Endodermal cell (in vitro differentiated cells): Measurements from ENCODE around the gene MEX3D. TPM values are rescaled to one million over a fixed set of nuclear protein-coding genes. Genes with fewer than 3 reads are reported as not detected.
"Not testable (repeated sequence)": the region's sequence is repeated elsewhere in the genome, so short reads cannot be mapped to it uniquely, and the experiment has no call there.

Experiments used
- DNase-seq: peaks from one replicate; pipeline ENCODE4 v3.0.0-alpha.2; 2017
- H3K27ac ChIP-seq: 2 replicates; pipeline ENCODE4 v1.5.1; 2013; ENCODE audit warnings: mild to moderate bottlenecking, low read depth, low read length, moderate library complexity
- H3K27me3 ChIP-seq: 2 replicates; pipeline ENCODE4 v1.6.1; 2013; ENCODE audit warnings: mild to moderate bottlenecking, low read length, moderate library complexity; ENCODE audit not compliant: insufficient read depth, control insufficient read depth, poor library complexity, severe bottlenecking
- H3K36me3 ChIP-seq: 2 replicates; pipeline ENCODE4 v1.7.0; 2013; ENCODE audit warnings: mild to moderate bottlenecking, low read length, moderate library complexity; ENCODE audit not compliant: control insufficient read depth, insufficient read depth
- H3K4me1 ChIP-seq: one replicate; pipeline ENCODE4 v1.7.0; 2013; ENCODE audit warnings: low read length; ENCODE audit not compliant: control insufficient read depth, insufficient read depth
- H3K4me3 ChIP-seq: 2 replicates; pipeline ENCODE4 v1.5.1; 2013; ENCODE audit warnings: mild to moderate bottlenecking, low read length, moderate library complexity
- H3K9ac ChIP-seq: 2 replicates; pipeline ENCODE4 v1.6.1; 2013; ENCODE audit warnings: mild to moderate bottlenecking, low read length, moderate library complexity; ENCODE audit not compliant: poor library complexity, severe bottlenecking; ENCODE audit errors: extremely low read depth
- H3K9me3 ChIP-seq: 2 replicates; pipeline ENCODE4 v1.6.1; 2013; ENCODE audit warnings: mild to moderate bottlenecking, low read length, moderate library complexity; ENCODE audit not compliant: control insufficient read depth
- H3K27ac Mint-ChIP-seq: 2 replicates; pipeline ENCODE4 v1.8.0; 2020; ENCODE audit warnings: mixed read lengths
- H3K27me3 Mint-ChIP-seq: 2 replicates; pipeline ENCODE4 v1.8.0; 2021; ENCODE audit warnings: mild to moderate bottlenecking, mixed read lengths; ENCODE audit not compliant: insufficient read depth
- H3K36me3 Mint-ChIP-seq: 2 replicates; pipeline ENCODE4 v1.8.0; 2020; ENCODE audit warnings: low read depth, mixed read lengths
- H3K4me1 Mint-ChIP-seq: 2 replicates; pipeline ENCODE4 v1.8.0; 2020; ENCODE audit warnings: mixed read lengths
- H3K4me3 Mint-ChIP-seq: 2 replicates; pipeline ENCODE4 v1.8.0; 2020; ENCODE audit warnings: mild to moderate bottlenecking, moderate library complexity, mixed read lengths
- H3K9me3 Mint-ChIP-seq: 2 replicates; pipeline ENCODE4 v1.8.0; 2020; ENCODE audit warnings: mild to moderate bottlenecking, mixed read lengths
- WGBS, 2 experiments: methylation state at CpG; one replicate each; pipeline versions ENCODE4 v1.1.5 to v1.1.7; 2013; ENCODE audit warnings: missing lambda C conversion rate in 2 of 2, mixed read lengths in 1 of 2; ENCODE audit not compliant: insufficient coverage in 1 of 2, insufficient read length in 1 of 2; 5-methylcytosine and 5-hydroxymethylcytosine counted together
- total RNA-seq, 2 donors: library from RNA; stranded (reverse); fragmentation: NEBNext Ultra II Directional in 1 of 2; extraction: Animal tissue kit (Norgen Biotek cat#: 25700) in 1 of 2; gene quantifications; 2 replicates in 1 of 2; 3 replicates in 1 of 2; pipeline ENCODE4 v1.2.1, GENCODE V29; 2021
- TF ChIP-seq, protein P1 (sequence below): fragments of 200-600 bp; sonication (generic); conservative IDR thresholded peaks from 2 replicates; pipeline ENCODE4 v1.5.0; 2021; ENCODE audit warnings: antibody characterized with exemption, mild to moderate bottlenecking

MEX3D gene
- total RNA-seq, 2 donors from 2014 or later, result 94.1 to 103 TPM

DNA sequence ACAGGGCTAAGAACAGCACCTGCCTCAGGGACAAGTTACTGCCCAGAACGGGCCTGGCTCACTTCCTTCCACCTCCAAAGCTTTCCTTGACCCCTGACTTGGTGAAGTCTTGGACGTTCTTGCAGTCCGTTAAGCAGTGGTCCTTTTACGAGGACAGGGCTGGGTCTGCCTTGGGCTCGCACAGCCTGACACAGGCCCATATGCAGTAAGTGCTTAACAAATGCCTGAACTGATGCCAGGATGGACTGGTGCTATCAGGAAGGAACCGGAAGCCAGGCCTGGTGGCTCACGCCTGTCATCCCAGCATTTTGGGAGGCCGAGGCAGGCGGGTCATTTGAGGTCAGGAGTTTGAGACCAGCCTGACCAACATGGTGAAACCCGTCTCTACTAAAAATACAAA lies 46.1 kb downstream of the MEX3D start:
- 84 to 85% methylated on average over 8 to 9 of the region's 10 CpGs for WGBS, 2 experiments
- H3K27me3 Mint-ChIP-seq, result peaks cover 72% of the 10 kb centered on the region
- TF ChIP-seq, protein P1, sequence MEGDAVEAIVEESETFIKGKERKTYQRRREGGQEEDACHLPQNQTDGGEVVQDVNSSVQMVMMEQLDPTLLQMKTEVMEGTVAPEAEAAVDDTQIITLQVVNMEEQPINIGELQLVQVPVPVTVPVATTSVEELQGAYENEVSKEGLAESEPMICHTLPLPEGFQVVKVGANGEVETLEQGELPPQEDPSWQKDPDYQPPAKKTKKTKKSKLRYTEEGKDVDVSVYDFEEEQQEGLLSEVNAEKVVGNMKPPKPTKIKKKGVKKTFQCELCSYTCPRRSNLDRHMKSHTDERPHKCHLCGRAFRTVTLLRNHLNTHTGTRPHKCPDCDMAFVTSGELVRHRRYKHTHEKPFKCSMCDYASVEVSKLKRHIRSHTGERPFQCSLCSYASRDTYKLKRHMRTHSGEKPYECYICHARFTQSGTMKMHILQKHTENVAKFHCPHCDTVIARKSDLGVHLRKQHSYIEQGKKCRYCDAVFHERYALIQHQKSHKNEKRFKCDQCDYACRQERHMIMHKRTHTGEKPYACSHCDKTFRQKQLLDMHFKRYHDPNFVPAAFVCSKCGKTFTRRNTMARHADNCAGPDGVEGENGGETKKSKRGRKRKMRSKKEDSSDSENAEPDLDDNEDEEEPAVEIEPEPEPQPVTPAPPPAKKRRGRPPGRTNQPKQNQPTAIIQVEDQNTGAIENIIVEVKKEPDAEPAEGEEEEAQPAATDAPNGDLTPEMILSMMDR, result no peak
- Histone ChIP-seq H3K9ac (no peak overlapping the region), H3K27ac (no peak overlapping the region), H3K36me3 (no peaks in the 10 kb centered on the region), H3K27me3 (peaks cover 57% of the 10 kb centered on the region), H3K9me3 (no peaks in the 10 kb centered on the region), H3K4me3 (no peak overlapping the region), H3K4me1 (no peaks in the 10 kb centered on the region)
- peaks cover 3% of the 10 kb centered on the region for H3K4me1 Mint-ChIP-seq
- H3K9me3 Mint-ChIP-seq, result no peaks in the 10 kb centered on the region
- H3K27ac Mint-ChIP-seq, result no peak overlapping the region
- H3K4me3 Mint-ChIP-seq, result no peak overlapping the region
- no peaks in the 10 kb centered on the region for H3K36me3 Mint-ChIP-seq
- DNase-seq, result no peak

GRCh38 chr19:1521636-1522035 lies 46.5 kb downstream of the MEX3D start:
- Mint-ChIP-seq H3K36me3 (no peaks in the 10 kb centered on the region), H3K27ac (no peak overlapping the region), H3K9me3 (peaks cover 1% of the 10 kb centered on the region), H3K4me3 (no peak overlapping the region), H3K4me1 (peaks cover 3% of the 10 kb centered on the region), H3K27me3 (peaks cover 74% of the 10 kb centered on the region)
- TF ChIP-seq, protein P1, result no peak
- H3K36me3 ChIP-seq, result no peaks in the 10 kb centered on the region
- DNase-seq, result no peak
- no peaks in the 10 kb centered on the region for H3K9me3 ChIP-seq
- H3K4me3 ChIP-seq, result no peak overlapping the region
- H3K27me3 ChIP-seq, result peaks cover 55% of the 10 kb centered on the region
- H3K4me1 ChIP-seq, result no peaks in the 10 kb centered on the region
- H3K27ac ChIP-seq, result no peak overlapping the region
- 80 to 86% methylated on average over 8 to 14 of the region's 14 CpGs for WGBS, 2 experiments
- H3K9ac ChIP-seq, result no peak overlapping the region

DNA sequence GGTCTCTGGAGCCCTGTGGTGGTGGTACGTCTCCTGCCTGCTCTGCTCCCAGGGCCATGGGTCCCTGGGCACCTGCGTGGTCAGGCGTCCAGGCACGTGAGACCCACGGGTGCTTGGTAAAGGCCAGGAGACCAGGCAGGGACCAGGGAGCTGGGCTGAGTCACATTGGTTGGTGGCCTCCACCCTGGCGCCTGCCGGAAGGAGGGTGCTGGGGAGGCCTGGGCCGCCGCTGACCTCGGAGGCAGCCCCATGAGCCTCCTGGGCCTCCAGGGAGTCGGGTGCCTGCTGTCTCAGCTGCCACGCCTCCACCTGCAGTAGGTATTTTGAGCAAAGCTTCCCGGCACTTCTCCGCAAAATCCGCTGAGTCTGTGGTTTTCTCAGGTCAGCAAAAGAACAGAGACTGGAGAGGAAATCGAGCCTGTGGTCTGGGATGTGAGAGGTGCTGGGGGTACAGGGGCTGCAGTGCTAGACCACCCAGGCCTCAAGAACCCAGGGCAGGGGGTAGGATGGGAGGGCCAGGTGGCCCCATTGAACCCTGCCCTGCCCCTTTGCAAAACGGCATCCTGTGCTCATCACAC lies 47.8 kb downstream of the MEX3D start:
- Histone ChIP-seq H3K36me3 (no peaks in the 10 kb centered on the region), H3K4me1 (no peaks in the 10 kb centered on the region), H3K9ac (no peak overlapping the region), H3K27me3 (peaks cover 42% of the 10 kb centered on the region), H3K27ac (no peak overlapping the region), H3K9me3 (no peaks in the 10 kb centered on the region), H3K4me3 (no peak overlapping the region)
- Mint-ChIP-seq H3K27me3 (peaks cover 72% of the 10 kb centered on the region), H3K27ac (no peak overlapping the region), H3K4me1 (peaks cover 3% of the 10 kb centered on the region), H3K4me3 (no peak overlapping the region), H3K36me3 (no peaks in the 10 kb centered on the region), H3K9me3 (peaks cover 3% of the 10 kb centered on the region)
- TF ChIP-seq, protein P1, result no peak
- no peak for DNase-seq
- WGBS, 2 experiments, result 84 to 88% methylated on average over 10 to 17 of the region's 17 CpGs

GRCh38 chr19:1519802-1520201 lies 48.3 kb downstream of the MEX3D start:
- peaks cover 70% of the 10 kb centered on the region for H3K27me3 Mint-ChIP-seq
- not testable (repeated sequence) for H3K9me3 Mint-ChIP-seq, H3K27ac ChIP-seq, H3K36me3 Mint-ChIP-seq, DNase-seq, H3K27ac Mint-ChIP-seq, H3K9me3 ChIP-seq, H3K4me3 Mint-ChIP-seq, H3K4me3 ChIP-seq, H3K9ac ChIP-seq, H3K36me3 ChIP-seq, H3K4me1 Mint-ChIP-seq, H3K4me1 ChIP-seq
- 84 to 98% methylated on average over 7 to 8 of the region's 8 CpGs for WGBS, 2 experiments
- peaks cover 42% of the 10 kb centered on the region for H3K27me3 ChIP-seq
